GM12878 (cell line): ENCODE results near the gene SPDYE2B.
"Not testable (repeated sequence)": the region's sequence is repeated elsewhere in the genome, so short reads cannot be mapped to it uniquely, and the experiment has no call there.

Source experiments
- CBX3 ChIP-seq: fragments of 200-600 bp; sonication (generic); IDR thresholded peaks from 2 replicates; pipeline ENCODE4 v1.6.1; 2016; ENCODE audit warnings: low read depth, borderline replicate concordance
- CBX5 ChIP-seq: sonication (generic); IDR thresholded peaks from 2 replicates; pipeline ENCODE4 v1.6.1; 2016; ENCODE audit warnings: low read depth, moderate library complexity, mild to moderate bottlenecking, inconsistent platforms
- CEBPB ChIP-seq, 2 experiments: fragments of 150-350 bp in 1 of 2; IDR thresholded peaks; 2 replicates each; pipeline ENCODE4 v1.6.1; 2012 to 2014; ENCODE audit warnings: low read depth in 2 of 2, low read length in 2 of 2, borderline replicate concordance in 1 of 2, inconsistent platforms in 1 of 2
- CTCF ChIP-seq, 3 experiments: IDR thresholded peaks in 2 of 3; conservative IDR thresholded peaks in 1 of 3; 2 replicates each; pipeline ENCODE4 v1.5.1; 2011; ENCODE audit warnings: low read depth in 3 of 3, low read length in 3 of 3, mild to moderate bottlenecking in 3 of 3, control low read depth in 2 of 3, moderate library complexity in 2 of 3, inconsistent platforms in 1 of 3, mixed read lengths in 1 of 3; ENCODE audit not compliant: control insufficient read depth in 2 of 3, insufficient read depth in 1 of 3; ENCODE audit errors: extremely low read depth in 1 of 3
- FOXK2 ChIP-seq: fragments of 450-650 bp; IDR thresholded peaks from 2 replicates; pipeline ENCODE4 v1.6.1; 2017; ENCODE audit warnings: mild to moderate bottlenecking, moderate library complexity
- IKZF1 ChIP-seq: fragments of 450-650 bp; conservative IDR thresholded peaks from 2 replicates; pipeline ENCODE4 v1.6.1; 2017; ENCODE audit warnings: antibody characterized with exemption, mild to moderate bottlenecking
- JUNB ChIP-seq: IDR thresholded peaks from 2 replicates; pipeline ENCODE4 v1.6.1; 2016; ENCODE audit warnings: antibody characterized with exemption, mild to moderate bottlenecking
- NFYB ChIP-seq: IDR thresholded peaks from 2 replicates; pipeline ENCODE4 v1.6.1; 2011; ENCODE audit warnings: low read depth, mild to moderate bottlenecking, low read length, improper control_type of control experiment, moderate library complexity; ENCODE audit not compliant: insufficient read depth
- PBX3 ChIP-seq: IDR thresholded peaks from 2 replicates; pipeline ENCODE4 v1.6.1; 2011; ENCODE audit warnings: mild to moderate bottlenecking, low read depth, low read length, moderate library complexity; ENCODE audit not compliant: insufficient replicate concordance
- POLR2A ChIP-seq: IDR thresholded peaks from 2 replicates; pipeline ENCODE4 v1.6.1; 2011; ENCODE audit warnings: low read depth, mild to moderate bottlenecking, low read length
- SRF ChIP-seq, 2 experiments: IDR thresholded peaks; 2 replicates each; pipeline ENCODE4 v1.6.1; 2011; ENCODE audit warnings: low read depth in 2 of 2, low read length in 2 of 2, mild to moderate bottlenecking in 1 of 2, moderate library complexity in 1 of 2
- YY1 ChIP-seq: IDR thresholded peaks from 2 replicates; pipeline ENCODE4 v1.6.1; 2011; ENCODE audit warnings: low read depth, mild to moderate bottlenecking, low read length

GRCh38 chr7:102675545-102675944 lies 25.4 kb downstream of the SPDYE2B start:
- TF ChIP-seq CEBPB (IDR thresholded peaks at IDR 0.05; ENCODE audit: borderline replicate concordance in 1 of 2, low read depth in 2 of 2, low read length in 2 of 2); CTCF (IDR thresholded peaks at IDR 0.05 in 2 of 3, conservative IDR thresholded peaks at IDR 0.05 in 1 of 3; ENCODE audit: control insufficient read depth in 2 of 3, extremely low read depth in 1 of 3, insufficient read depth in 1 of 3, low read depth in 3 of 3, low read length in 3 of 3); POLR2A; FOXK2; CBX3; IKZF1; YY1; SRF (IDR thresholded peaks at IDR 0.05; ENCODE audit: low read depth in 2 of 2, low read length in 2 of 2); NFYB; PBX3; CBX5; JUNB: not testable (repeated sequence)
